GM20431 (cell line): ENCODE data around the gene SLC25A38.
"Not testable (repeated sequence)": the region's sequence is repeated elsewhere in the genome, so short reads cannot be mapped to it uniquely, and the experiment has no call there.

Source experiments
- in situ Hi-C: fragments of 300-500 bp; cut with MseI, MboI; formaldehyde crosslinking; loops from one replicate; pipeline ENCODE4 v1.15.0; 2020; ENCODE audit warnings: low sequenced_read_pairs; ENCODE audit not compliant: unreplicated experiment

Gene SLC25A38

GRCh38 chr3:39405687-39406367 lies 22.7 kb downstream of the SLC25A38 start:
- in situ Hi-C loops = no loop called here

GRCh38 chr3:39406368-39407258 lies 23.4 kb downstream of the SLC25A38 start, which contains the start of gene RPSA:
Gene RPSA, plus strand, starts transcription at chr3:39406720. Its CDS starts 934 bp downstream, at chr3:39407654.
- in situ Hi-C loops = no loop called here

DNA sequence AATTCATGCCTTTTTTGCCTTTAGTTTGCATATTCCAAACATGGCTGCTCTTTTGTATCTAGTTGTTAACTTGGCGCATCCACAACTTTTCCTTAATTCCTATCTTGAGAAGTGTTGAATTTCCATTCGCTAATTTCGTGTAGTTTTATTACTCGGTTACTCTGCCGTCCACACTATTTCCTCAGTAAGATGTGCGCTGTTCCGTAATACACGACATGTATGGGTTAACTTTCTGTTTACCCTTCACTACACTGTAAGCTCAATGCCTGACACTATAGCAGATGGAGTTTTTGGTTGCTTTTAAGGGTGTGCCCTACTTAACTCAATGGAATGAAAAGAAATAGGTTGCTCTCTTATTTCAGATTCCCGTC lies 24.1 kb downstream of the SLC25A38 start:
- in situ Hi-C loops = no loop called here

DNA sequence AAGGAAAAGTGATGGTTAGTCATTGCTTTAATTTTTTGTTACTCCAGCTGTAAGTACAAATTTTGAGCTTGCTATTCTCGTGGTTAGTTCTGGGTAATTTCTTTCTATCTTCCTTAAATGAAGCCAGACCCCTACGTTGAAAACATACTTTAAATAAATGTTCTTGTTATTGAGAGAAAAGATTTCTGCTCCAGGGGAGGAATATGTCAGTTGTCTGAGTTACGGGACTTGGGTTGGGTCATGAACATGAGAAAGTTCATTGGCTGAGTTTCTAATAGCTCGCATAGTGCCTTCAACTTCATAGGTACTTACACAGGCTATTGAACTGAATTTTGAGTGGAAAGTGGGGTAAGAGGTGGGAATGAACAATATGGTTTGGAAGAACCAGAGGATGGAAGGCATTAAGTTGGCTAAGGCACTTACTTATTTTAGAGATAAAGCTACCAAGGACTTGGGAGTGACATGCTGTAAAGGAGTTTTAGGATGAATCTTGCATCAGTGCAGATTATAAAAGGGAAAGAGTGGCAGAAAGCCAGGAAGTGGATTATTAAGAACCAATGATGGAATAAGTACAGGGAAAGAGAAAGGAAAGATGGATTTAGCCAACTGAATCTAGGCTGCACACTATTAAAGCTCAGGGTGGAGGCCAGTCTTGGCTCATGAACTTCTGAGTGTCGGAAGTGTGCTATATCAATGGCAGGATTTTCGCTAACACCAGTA lies 24.8 kb downstream of the SLC25A38 start:
- in situ Hi-C loops = no loop called here

GRCh38 chr3:39408493-39409372 lies 25.6 kb downstream of the SLC25A38 start:
- in situ Hi-C loops = no loop called here

GRCh38 chr3:39409514-39410136 lies 26.5 kb downstream of the SLC25A38 start:
- in situ Hi-C loops = no loop called here

DNA sequence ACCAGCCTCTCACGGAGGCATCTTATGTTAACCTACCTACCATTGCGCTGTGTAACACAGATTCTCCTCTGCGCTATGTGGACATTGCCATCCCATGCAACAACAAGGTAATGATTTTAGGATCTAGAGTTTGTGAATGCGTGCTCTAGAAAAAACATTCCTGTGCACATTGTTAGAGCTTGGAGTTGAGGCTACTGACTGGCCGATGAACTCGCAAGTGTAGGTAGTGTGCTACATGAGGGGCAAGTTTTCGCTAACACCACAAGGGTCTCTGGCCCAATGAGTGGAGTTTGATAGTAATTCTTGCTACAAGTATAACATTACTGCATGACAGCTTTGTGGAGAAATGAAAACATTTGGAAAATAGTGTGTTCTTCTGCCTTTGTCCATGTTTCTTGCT lies 27.7 kb downstream of the SLC25A38 start:
- in situ Hi-C loops = no loop called here

DNA sequence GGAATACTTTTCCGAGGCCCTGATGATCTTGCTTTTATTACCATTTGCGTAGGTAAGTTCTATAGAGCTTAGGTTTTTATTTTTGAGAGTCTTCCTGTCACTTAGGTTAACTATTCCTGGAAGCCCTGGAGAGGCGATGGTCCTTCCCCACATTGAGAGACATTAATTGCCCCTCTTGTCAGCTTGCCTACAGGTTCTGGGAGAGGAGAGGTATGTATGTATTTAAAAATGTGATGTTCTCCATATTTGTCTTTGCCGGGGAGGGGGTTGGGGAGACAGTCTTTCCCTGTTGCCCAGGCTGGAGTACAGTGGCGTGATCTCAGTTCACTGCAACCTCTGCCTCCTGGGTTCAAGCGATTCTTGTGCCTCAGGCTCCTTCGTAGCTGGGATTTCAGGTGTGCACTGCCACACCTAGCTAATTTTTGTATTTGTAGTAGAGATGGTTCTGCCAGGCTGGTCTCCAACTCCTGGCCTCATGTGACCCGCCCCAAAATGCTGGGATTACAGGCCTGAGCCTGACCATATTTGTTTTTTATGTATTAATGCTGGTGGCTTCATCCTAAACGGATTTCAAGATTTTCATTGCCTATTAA lies 29.6 kb downstream of the SLC25A38 start:
- in situ Hi-C loops = no loop called here

DNA sequence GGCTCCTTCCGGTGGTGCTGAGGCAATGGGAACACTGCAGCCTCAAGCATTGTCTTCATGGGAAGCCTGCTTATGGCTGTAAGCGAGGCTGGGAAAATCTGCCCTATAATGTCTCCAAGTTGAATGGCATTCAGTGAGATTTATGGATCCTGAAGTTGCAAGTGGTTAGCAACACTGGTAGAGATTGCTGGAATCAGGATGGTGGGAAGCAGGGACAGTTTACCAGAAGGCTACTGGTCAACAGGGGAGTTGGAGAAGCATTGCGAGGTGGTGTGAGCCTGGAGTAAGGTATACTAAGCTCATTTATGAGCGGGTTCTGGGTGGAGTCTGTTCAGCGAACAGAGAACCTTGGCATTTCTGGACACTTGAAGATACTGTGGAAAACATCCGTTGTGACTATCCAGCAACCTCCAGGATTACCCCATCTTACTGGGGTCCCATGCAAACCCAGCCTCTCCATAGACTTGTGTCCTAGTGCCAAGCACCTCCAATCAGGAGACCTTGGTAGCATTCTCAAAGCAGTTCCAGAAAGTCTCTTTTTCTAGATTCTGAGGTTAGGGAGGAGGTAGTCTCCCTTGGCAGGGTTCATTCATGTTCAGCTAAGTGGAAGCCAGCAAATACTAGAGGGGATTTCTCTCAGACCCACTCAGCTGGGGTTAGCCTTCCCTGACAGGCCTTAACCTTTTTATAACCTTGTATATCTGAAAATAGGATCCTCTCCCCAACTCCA lies 30.7 kb downstream of the SLC25A38 start:
- in situ Hi-C loops = no loop called here

- in situ Hi-C loops = no loop called here
Observed at GRCh38 chr3:39414421-39414907, 31.3 kb downstream of the SLC25A38 start.

DNA sequence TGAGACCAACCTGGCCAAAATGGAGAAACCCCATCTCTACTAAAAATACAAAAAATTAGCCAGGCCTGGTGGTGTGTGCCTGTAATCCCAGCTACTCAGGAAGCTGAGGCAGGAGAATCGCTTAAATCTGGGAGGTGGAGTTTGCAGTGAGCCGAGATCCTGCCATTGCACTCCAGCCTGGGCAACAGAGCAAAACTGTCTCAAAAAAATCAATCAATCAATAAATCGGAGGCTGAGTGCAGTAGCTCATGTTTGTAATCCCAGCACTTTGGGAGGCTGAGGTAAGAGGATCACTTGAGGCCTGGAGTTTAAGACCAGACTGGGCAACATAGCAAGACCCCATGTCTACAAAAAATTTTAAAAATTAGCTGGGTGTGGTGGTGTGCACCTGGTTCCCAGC lies 32.1 kb downstream of the SLC25A38 start:
- in situ Hi-C loops = not testable (repeated sequence)

GRCh38 chr3:39415983-39416382 lies 32.8 kb downstream of the SLC25A38 start:
- in situ Hi-C loops = no loop called here

DNA sequence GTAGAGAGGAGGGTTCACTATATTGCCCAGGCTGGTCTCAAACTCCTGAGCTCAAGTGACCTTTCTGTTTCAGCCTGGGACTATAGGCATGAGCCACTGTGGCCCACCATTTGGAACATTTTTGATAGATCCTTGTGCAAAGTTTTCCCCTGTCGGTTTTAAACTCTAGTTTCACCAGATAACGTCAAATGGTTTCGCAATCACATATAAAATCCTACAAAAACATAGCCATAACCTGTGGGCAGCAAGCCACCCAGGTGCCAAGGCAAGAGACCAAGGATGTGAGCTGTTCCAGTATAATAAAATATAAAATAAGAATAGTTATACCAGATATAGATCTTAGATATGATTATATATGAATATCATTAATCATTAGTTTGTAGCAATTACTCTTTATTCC lies 33.8 kb downstream of the SLC25A38 start:
- in situ Hi-C loops = not testable (repeated sequence)

GRCh38 chr3:39418556-39419225 lies 35.5 kb downstream of the SLC25A38 start:
- in situ Hi-C loops = not testable (repeated sequence)

GRCh38 chr3:39419742-39420315 lies 36.7 kb downstream of the SLC25A38 start:
- in situ Hi-C loops = no loop called here

- in situ Hi-C loops = no loop called here
Observed at GRCh38 chr3:39420543-39420942, 37.4 kb downstream of the SLC25A38 start.

GRCh38 chr3:39423436-39423970 lies 40.3 kb downstream of the SLC25A38 start:
- in situ Hi-C loops = no loop called here
